Lung (tissue), 12 donors: Measurements from ENCODE around the gene LGALSL. TPM values are rescaled to one million over a fixed set of nuclear protein-coding genes. Genes with fewer than 3 reads are reported as not detected.

Experiments used
- ATAC-seq: fragments of 200-7000 bp; cut with Tn5 transposase; one replicate; pipeline ENCODE4 v1.9.1; 2020; ENCODE audit warnings: moderate number of reproducible peaks; ENCODE audit not compliant: insufficient read depth, low FRiP score
- DNase-seq, 3 donors: peaks; one replicate each; pipeline ENCODE4 v3.0.0-alpha.2; 2013 to 2017
- H3K27ac ChIP-seq, 2 donors: one replicate each; pipeline ENCODE4 v1.5.1; 2013; ENCODE audit warnings: mild to moderate bottlenecking in 2 of 2, moderate library complexity in 2 of 2, control low read depth in 1 of 2, inconsistent platforms in 1 of 2, low read depth in 1 of 2, low read length in 1 of 2
- H3K27me3 ChIP-seq, 3 donors: one replicate each; pipeline ENCODE4 v1.5.1; 2013; ENCODE audit warnings: low read length in 2 of 3; ENCODE audit not compliant: control insufficient read depth in 3 of 3, insufficient read depth in 3 of 3
- H3K36me3 ChIP-seq, 4 donors: one replicate each; pipeline ENCODE4 v1.5.1; 2013; ENCODE audit warnings: low read length in 4 of 4, mild to moderate bottlenecking in 1 of 4, moderate library complexity in 1 of 4; ENCODE audit not compliant: control insufficient read depth in 4 of 4, insufficient read depth in 4 of 4
- H3K4me1 ChIP-seq, 5 donors: one replicate each; pipeline ENCODE4 v1.5.1; 2013; ENCODE audit warnings: low read length in 5 of 5, mild to moderate bottlenecking in 2 of 5, moderate library complexity in 1 of 5; ENCODE audit not compliant: control insufficient read depth in 5 of 5, insufficient read depth in 5 of 5
- H3K4me3 ChIP-seq: one replicate; pipeline ENCODE4 v1.5.1; 2013; ENCODE audit warnings: mild to moderate bottlenecking, control low read depth, moderate library complexity
- H3K9ac ChIP-seq, 2 donors: one replicate each; pipeline ENCODE4 v1.5.1; 2013; ENCODE audit warnings: low read length in 2 of 2, control low read depth in 1 of 2; ENCODE audit not compliant: insufficient read depth in 1 of 2
- H3K9me3 ChIP-seq, 4 donors: one replicate each; pipeline ENCODE4 v1.5.1; 2013; ENCODE audit warnings: low read length in 3 of 4, mild to moderate bottlenecking in 1 of 4, moderate library complexity in 1 of 4; ENCODE audit not compliant: control insufficient read depth in 4 of 4, insufficient read depth in 3 of 4
- WGBS, 2 donors: extraction: QIAGEN DNeasy Blood & Tissue Kit; methylation state at CpG; one replicate each; pipeline ENCODE4 v1.1.7; 2013; 5-methylcytosine and 5-hydroxymethylcytosine counted together
- polyA plus RNA-seq, 2 donors: library from polyadenylated mRNA; stranded (reverse); fragments of 200-250 nt; gene quantifications; one replicate each; pipeline ENCODE4 v1.2.1, GENCODE V29; 2013
- total RNA-seq, 2 donors: library from RNA; depleted of rRNA in 1 of 2; stranded (reverse); fragments of >200 nt in 1 of 2; gene quantifications; one replicate each; pipeline ENCODE4 v1.2.1, GENCODE V29; 2014 to 2021
- TF ChIP-seq, protein P1 (sequence below): IDR thresholded peaks from 2 replicates; pipeline ENCODE4 v1.5.1; 2012; ENCODE audit warnings: mild to moderate bottlenecking; ENCODE audit errors: control extremely low read depth, extremely low read depth
- donor health status: control.
- donor health status: control.
- donor health status: Bipolar disorder and iron deficiency.
- donor health status: healthy.
- donor health status: DM: yes; HTN: yes; CAD: no.

LGALSL gene
- total and polyA plus RNA-seq, 4 donors = 9.1 to 30.6 (median 25.9) TPM

DNA sequence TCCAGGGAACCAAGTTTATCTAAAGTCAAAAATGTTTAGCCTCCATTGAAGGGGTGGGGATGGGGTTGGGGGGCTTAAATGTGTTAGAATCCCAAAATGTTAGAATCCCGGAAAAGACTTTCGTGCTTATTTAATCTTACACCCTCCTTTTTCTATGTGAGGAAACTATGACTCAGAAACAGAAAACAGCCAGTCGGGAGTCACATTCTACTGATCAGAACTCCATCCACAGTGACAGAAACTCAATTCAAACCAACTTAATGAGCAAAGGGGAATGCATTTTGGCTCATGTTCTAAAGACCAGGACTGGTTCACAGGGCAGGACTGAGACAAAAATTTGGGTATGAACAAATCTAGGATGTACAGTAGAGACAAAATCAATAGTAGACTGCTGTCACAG lies 38.3 kb downstream of the LGALSL start:
- peaks cover 0 to 7% (median 3%) of the 10 kb centered on the region in 5 donors for H3K4me1 ChIP-seq
- WGBS, 2 donors = 82 to 98% methylated on average over 3 of the region's 3 CpGs
- no peaks in the 10 kb centered on the region for H3K36me3 ChIP-seq
- TF ChIP-seq, protein P1, sequence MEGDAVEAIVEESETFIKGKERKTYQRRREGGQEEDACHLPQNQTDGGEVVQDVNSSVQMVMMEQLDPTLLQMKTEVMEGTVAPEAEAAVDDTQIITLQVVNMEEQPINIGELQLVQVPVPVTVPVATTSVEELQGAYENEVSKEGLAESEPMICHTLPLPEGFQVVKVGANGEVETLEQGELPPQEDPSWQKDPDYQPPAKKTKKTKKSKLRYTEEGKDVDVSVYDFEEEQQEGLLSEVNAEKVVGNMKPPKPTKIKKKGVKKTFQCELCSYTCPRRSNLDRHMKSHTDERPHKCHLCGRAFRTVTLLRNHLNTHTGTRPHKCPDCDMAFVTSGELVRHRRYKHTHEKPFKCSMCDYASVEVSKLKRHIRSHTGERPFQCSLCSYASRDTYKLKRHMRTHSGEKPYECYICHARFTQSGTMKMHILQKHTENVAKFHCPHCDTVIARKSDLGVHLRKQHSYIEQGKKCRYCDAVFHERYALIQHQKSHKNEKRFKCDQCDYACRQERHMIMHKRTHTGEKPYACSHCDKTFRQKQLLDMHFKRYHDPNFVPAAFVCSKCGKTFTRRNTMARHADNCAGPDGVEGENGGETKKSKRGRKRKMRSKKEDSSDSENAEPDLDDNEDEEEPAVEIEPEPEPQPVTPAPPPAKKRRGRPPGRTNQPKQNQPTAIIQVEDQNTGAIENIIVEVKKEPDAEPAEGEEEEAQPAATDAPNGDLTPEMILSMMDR = no peak
- no peaks in the 10 kb centered on the region for H3K27me3 ChIP-seq
- no peak overlapping the region for H3K9ac ChIP-seq
- H3K4me3 ChIP-seq = no peak overlapping the region
- no peak for ATAC-seq
- no peak for DNase-seq
- H3K9me3 ChIP-seq = no peaks in the 10 kb centered on the region
- no peak overlapping the region for H3K27ac ChIP-seq

DNA sequence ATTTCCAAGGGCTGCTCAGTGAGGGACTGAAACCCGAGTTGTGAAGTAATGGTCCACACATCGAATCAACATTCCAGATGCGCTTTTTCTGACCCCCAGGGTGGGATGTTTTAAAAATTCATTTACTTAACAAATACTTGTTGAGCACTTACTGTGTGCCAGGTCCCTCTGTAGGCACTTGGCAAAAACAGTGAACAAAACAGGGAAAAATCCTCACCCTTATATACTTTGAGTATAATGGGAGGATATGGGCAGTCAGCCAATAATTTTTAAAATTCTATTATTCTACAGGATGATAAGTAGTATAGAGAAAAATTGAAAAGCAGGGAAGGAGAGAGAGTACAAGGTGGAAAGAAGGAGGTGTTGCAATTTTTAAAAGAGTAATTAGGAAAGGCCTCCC lies 38.9 kb downstream of the LGALSL start:
- Histone ChIP-seq H3K9me3 (no peaks in the 10 kb centered on the region), H3K27me3 (no peaks in the 10 kb centered on the region), H3K9ac (no peak overlapping the region), H3K4me1 (peaks cover 0 to 7% (median 3%) of the 10 kb centered on the region in 5 donors), H3K4me3 (no peak overlapping the region), H3K36me3 (no peaks in the 10 kb centered on the region), H3K27ac (no peak overlapping the region)
- DNase-seq (no peak), ATAC-seq (no peak)
- 82 to 83% methylated on average over 3 of the region's 3 CpGs for WGBS, 2 donors
- TF ChIP-seq, protein P1 = no peak

DNA sequence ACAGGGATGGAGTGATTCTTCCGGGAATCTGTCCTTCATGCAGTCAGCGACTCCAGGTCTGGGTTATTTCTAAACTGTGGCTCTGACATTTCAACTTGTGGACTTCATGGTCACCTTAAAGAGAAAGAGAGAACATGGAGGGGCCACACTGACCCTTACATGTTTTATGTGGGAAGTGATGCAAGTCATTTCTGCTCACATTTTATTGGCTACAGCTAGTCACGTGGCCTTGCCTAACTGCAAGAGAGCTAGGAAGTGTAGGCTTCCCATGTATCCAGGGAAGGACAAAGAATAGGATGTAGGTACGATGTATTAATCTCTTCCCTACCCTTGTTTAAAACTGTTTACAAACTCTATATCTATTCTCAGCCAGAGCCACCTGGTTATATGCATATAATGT lies 39.8 kb downstream of the LGALSL start:
- no peak overlapping the region for H3K4me3 ChIP-seq
- no peaks in the 10 kb centered on the region for H3K36me3 ChIP-seq
- DNase-seq = no peak
- ATAC-seq = no peak
- no peak overlapping the region for H3K27ac ChIP-seq
- H3K27me3 ChIP-seq = no peaks in the 10 kb centered on the region
- TF ChIP-seq, protein P1 = no peak
- H3K9ac ChIP-seq = no peak overlapping the region
- H3K9me3 ChIP-seq = no peaks in the 10 kb centered on the region
- H3K4me1 ChIP-seq = peaks cover 0 to 7% (median 0%) of the 10 kb centered on the region in 5 donors
- WGBS, 2 donors = 90 to 94% methylated on average over 4 of the region's 4 CpGs

DNA sequence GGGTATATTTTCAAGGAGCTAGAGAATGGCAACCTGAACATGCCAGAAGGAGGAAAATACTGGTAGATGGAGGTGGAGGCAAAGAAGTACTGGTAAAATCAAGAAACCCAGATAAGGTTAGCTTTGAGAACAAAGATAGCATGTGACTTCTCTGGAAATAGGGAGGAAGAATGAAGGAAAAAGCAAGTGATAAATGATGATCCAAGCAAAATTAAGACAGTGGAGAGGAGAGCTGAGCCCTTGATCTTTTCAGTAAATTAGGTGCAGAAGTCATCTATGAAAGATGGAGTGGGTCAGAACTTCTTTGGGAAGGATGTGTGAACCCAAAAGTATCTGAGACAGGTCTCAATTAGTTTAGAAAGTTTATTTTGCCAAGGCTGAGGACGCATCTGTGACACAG lies 44.5 kb downstream of the LGALSL start:
- DNase-seq = no peak
- no peak overlapping the region for H3K9ac ChIP-seq
- H3K9me3 ChIP-seq = no peaks in the 10 kb centered on the region
- no peak overlapping the region for H3K4me3 ChIP-seq
- no peak for ATAC-seq
- TF ChIP-seq, protein P1 = no peak
- H3K27me3 ChIP-seq = no peaks in the 10 kb centered on the region
- 88 to 94% methylated on average over 1 of the region's 1 CpG for WGBS, 2 donors
- H3K27ac ChIP-seq = no peak overlapping the region
- H3K36me3 ChIP-seq = no peaks in the 10 kb centered on the region
- H3K4me1 ChIP-seq = no peaks in the 10 kb centered on the region
